ENCODE results near the gene DPYD.

The DPYD gene

DNA sequence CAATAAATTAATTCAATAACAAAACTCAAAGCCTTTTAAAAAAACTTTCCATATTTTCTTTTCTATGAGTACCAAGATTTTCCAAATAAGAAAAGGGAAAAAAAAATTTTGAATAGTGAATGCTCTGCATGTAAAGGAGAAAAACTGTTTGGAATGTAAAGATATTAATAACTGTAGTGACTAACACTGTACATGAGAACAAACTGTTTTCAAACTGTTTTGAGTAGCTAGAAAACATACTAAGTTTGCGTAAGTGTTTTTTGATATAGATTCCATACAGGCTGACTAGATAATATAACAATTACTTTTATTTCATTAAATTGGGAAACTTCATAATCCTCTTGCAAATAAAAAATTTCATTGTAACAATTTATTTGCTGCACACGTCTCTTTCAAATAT, 150.5 kb downstream of the DPYD start:
- TF ChIP-seq LEF1 (IDR thresholded peaks at IDR 0.05; ENCODE audit: borderline replicate concordance) (no peak), ZNF384 (IDR thresholded peaks at IDR 0.05) (no peak), FOXA1 (IDR thresholded peaks at IDR 0.05) (no peak), NFRKB (IDR thresholded peaks at IDR 0.05) (no peak), ELF4 (IDR thresholded peaks at IDR 0.05) (no peak), BHLHE40 (IDR thresholded peaks at IDR 0.05; ENCODE audit: borderline replicate concordance) (no peak), FOXK2 (IDR thresholded peaks at IDR 0.05) (no peak), HDGF (IDR thresholded peaks at IDR 0.05; ENCODE audit: borderline replicate concordance) (no peak), FOXM1 (IDR thresholded peaks at IDR 0.05; ENCODE audit: borderline replicate concordance) (no peak)
- TF ChIP-seq, protein P1, sequence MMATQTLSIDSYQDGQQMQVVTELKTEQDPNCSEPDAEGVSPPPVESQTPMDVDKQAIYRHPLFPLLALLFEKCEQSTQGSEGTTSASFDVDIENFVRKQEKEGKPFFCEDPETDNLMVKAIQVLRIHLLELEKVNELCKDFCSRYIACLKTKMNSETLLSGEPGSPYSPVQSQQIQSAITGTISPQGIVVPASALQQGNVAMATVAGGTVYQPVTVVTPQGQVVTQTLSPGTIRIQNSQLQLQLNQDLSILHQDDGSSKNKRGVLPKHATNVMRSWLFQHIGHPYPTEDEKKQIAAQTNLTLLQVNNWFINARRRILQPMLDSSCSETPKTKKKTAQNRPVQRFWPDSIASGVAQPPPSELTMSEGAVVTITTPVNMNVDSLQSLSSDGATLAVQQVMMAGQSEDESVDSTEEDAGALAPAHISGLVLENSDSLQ (IDR thresholded peaks at IDR 0.05), result no peak
- DNase-seq (ENCODE audit: extremely low spot score), result no peak
- POLR2A ChIA-PET, result no interaction called here
- CTCF ChIA-PET, result no interaction called here

- no peak for DNase-seq (ENCODE audit: extremely low spot score)
- ChIA-PET POLR2A (no interaction called here), CTCF (no interaction called here)
- TF ChIP-seq L3MBTL2 (conservative IDR thresholded peaks at IDR 0.05), result no peak
- no peak for TF ChIP-seq ZNF384 (IDR thresholded peaks at IDR 0.05)
- no peak for TF ChIP-seq TARDBP (IDR thresholded peaks at IDR 0.05)
- TF ChIP-seq CTBP1 (IDR thresholded peaks at IDR 0.05; ENCODE audit: borderline replicate concordance), result no peak
- TF ChIP-seq FOXM1 (IDR thresholded peaks at IDR 0.05; ENCODE audit: borderline replicate concordance), result no peak
- no peak for TF ChIP-seq SP1 (IDR thresholded peaks at IDR 0.05)
- no peak for TF ChIP-seq HDGF (IDR thresholded peaks at IDR 0.05; ENCODE audit: borderline replicate concordance)
- TF ChIP-seq SUZ12 (IDR thresholded peaks at IDR 0.05), result no peak
- TF ChIP-seq FOXA1 (IDR thresholded peaks at IDR 0.05), result no peak
- no peak for TF ChIP-seq ARNT (IDR thresholded peaks at IDR 0.05)
- TF ChIP-seq FOXK2 (IDR thresholded peaks at IDR 0.05), result no peak
- TF ChIP-seq, protein P1 (IDR thresholded peaks at IDR 0.05), result no peak
Measured at GRCh38 chr1:97767381-97767780, 153.5 kb downstream of the DPYD start.

GRCh38 chr1:97764991-97765390, 155.8 kb downstream of the DPYD start:
- CTCF ChIA-PET, result no interaction called here
- POLR2A ChIA-PET, result no interaction called here
- TF ChIP-seq ELF4 (IDR thresholded peaks at IDR 0.05) (no peak), SP1 (IDR thresholded peaks at IDR 0.05) (no peak), NFRKB (IDR thresholded peaks at IDR 0.05) (no peak), HDGF (IDR thresholded peaks at IDR 0.05; ENCODE audit: borderline replicate concordance) (no peak), FOXK2 (IDR thresholded peaks at IDR 0.05) (no peak), LEF1 (IDR thresholded peaks at IDR 0.05; ENCODE audit: borderline replicate concordance) (no peak), FOXM1 (IDR thresholded peaks at IDR 0.05; ENCODE audit: borderline replicate concordance) (no peak), SUZ12 (IDR thresholded peaks at IDR 0.05) (no peak), BHLHE40 (IDR thresholded peaks at IDR 0.05; ENCODE audit: borderline replicate concordance) (no peak), CTBP1 (IDR thresholded peaks at IDR 0.05; ENCODE audit: borderline replicate concordance) (no peak), TARDBP (IDR thresholded peaks at IDR 0.05) (no peak), ARNT (IDR thresholded peaks at IDR 0.05) (no peak), ZNF384 (IDR thresholded peaks at IDR 0.05) (no peak), FOXA1 (IDR thresholded peaks at IDR 0.05) (no peak), L3MBTL2 (conservative IDR thresholded peaks at IDR 0.05) (no peak)
- TF ChIP-seq, protein P1 (IDR thresholded peaks at IDR 0.05), result no peak
- no peak for DNase-seq (ENCODE audit: extremely low spot score)

DNA sequence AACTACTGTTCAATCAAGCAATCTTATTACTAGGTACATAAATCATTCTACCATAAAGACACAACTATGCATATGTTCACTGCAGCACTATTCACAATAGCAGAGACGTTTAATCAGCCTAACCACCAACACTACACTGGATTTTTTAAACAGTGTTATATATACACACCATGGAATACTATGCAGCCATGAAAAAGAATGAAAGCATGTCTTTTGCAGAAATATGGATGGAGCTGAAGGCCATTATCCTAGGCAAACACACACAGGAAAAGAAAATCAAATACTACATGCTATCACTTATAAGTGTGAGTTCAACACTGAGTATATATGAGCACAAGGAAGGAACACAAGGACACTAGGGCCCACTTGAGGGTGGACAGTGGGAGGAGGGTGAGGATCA, 159.2 kb downstream of the DPYD start:
- POLR2A ChIA-PET, result no interaction called here
- CTCF ChIA-PET, result no interaction called here
- TF ChIP-seq LEF1 (IDR thresholded peaks at IDR 0.05; ENCODE audit: borderline replicate concordance) (no peak), SUZ12 (IDR thresholded peaks at IDR 0.05) (no peak), TARDBP (IDR thresholded peaks at IDR 0.05) (no peak), FOXA1 (IDR thresholded peaks at IDR 0.05) (no peak), ZNF384 (IDR thresholded peaks at IDR 0.05) (no peak), FOXK2 (IDR thresholded peaks at IDR 0.05) (no peak), FOXM1 (IDR thresholded peaks at IDR 0.05; ENCODE audit: borderline replicate concordance) (no peak), BHLHE40 (IDR thresholded peaks at IDR 0.05; ENCODE audit: borderline replicate concordance) (no peak), ARNT (IDR thresholded peaks at IDR 0.05) (no peak), NFRKB (IDR thresholded peaks at IDR 0.05) (no peak), L3MBTL2 (conservative IDR thresholded peaks at IDR 0.05) (no peak), CTBP1 (IDR thresholded peaks at IDR 0.05; ENCODE audit: borderline replicate concordance) (no peak), ELF4 (IDR thresholded peaks at IDR 0.05) (no peak)
- TF ChIP-seq, protein P1 (IDR thresholded peaks at IDR 0.05), result no peak
- no peak for DNase-seq (ENCODE audit: extremely low spot score)

DNA sequence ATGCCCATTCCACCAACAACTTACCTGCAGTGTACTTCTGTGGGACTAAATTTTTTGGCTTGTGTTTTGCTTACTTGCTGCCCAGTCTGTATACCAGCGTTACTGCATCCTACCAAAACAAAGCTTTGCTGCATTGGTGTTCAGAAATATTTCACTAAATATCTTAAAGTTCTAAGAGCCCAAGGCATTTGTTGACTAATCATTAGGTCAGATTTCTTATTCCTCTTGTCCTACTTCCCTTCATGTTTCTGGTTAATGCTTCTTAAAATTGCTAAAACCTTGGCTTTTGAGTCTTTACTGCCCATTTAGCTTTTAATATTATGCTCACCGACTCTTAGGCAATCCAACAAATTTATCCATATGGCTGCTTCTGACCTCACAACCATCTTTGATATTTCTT, 161.8 kb downstream of the DPYD start:
- DNase-seq (ENCODE audit: extremely low spot score), result no peak
- ChIA-PET CTCF (no interaction called here), POLR2A (no interaction called here)
- TF ChIP-seq FOXK2 (IDR thresholded peaks at IDR 0.05) (no peak), HDGF (IDR thresholded peaks at IDR 0.05; ENCODE audit: borderline replicate concordance) (no peak), ELF4 (IDR thresholded peaks at IDR 0.05) (no peak), TARDBP (IDR thresholded peaks at IDR 0.05) (no peak), FOXM1 (IDR thresholded peaks at IDR 0.05; ENCODE audit: borderline replicate concordance) (no peak), BHLHE40 (IDR thresholded peaks at IDR 0.05; ENCODE audit: borderline replicate concordance) (no peak), FOXA1 (IDR thresholded peaks at IDR 0.05) (no peak), ZNF384 (IDR thresholded peaks at IDR 0.05) (no peak)

DNA sequence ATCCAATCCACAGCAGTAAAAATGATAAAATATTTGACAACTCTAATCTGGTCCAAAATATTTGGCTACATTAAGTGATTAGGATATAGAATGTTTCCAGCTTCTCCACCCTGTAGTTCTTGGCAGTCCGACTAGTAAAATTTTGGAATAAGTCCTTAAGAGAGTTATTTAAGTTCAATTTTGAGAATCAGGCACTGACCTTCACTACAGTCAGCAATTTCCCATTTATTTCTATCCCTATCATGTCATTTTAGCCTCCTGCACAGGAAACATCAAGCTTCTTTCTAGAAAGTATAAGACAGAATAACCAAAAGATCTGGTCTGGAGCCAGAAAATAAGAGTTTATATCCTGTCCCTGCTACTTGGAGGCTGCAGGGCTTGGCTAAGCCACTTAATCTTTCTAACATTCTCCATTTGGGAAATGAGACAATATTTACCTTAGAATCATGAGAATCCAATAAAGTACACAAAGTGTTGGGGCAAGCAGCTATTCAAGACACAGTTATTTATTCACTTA, 162.2 kb downstream of the DPYD start:
- CTCF ChIA-PET, result no interaction called here
- POLR2A ChIA-PET, result no interaction called here

More for the DNA sequence above, 162.2 kb downstream of the DPYD start:
- no peak for DNase-seq (ENCODE audit: extremely low spot score)
- TF ChIP-seq SP1 (IDR thresholded peaks at IDR 0.05), result no peak
- no peak for TF ChIP-seq LEF1 (IDR thresholded peaks at IDR 0.05; ENCODE audit: borderline replicate concordance)
- TF ChIP-seq FOXA1 (IDR thresholded peaks at IDR 0.05), result no peak
- no peak for TF ChIP-seq NFRKB (IDR thresholded peaks at IDR 0.05)
- TF ChIP-seq L3MBTL2 (conservative IDR thresholded peaks at IDR 0.05), result no peak
- TF ChIP-seq FOXM1 (IDR thresholded peaks at IDR 0.05; ENCODE audit: borderline replicate concordance), result no peak
- TF ChIP-seq ZNF384 (IDR thresholded peaks at IDR 0.05), result no peak
- no peak for TF ChIP-seq ARNT (IDR thresholded peaks at IDR 0.05)
- TF ChIP-seq TARDBP (IDR thresholded peaks at IDR 0.05), result no peak
- no peak for TF ChIP-seq SUZ12 (IDR thresholded peaks at IDR 0.05)
- no peak for TF ChIP-seq ELF4 (IDR thresholded peaks at IDR 0.05)
- no peak for TF ChIP-seq BHLHE40 (IDR thresholded peaks at IDR 0.05; ENCODE audit: borderline replicate concordance)
- no peak for TF ChIP-seq FOXK2 (IDR thresholded peaks at IDR 0.05)
- TF ChIP-seq, protein P1 (IDR thresholded peaks at IDR 0.05), result no peak
- TF ChIP-seq CTBP1 (IDR thresholded peaks at IDR 0.05; ENCODE audit: borderline replicate concordance), result no peak
- TF ChIP-seq HDGF (IDR thresholded peaks at IDR 0.05; ENCODE audit: borderline replicate concordance), result no peak

All from HEK293T (cell line).